K562 (cell line): ENCODE results near the gene DOCK7. TPM values are rescaled to one million over a fixed set of nuclear protein-coding genes. Genes with fewer than 3 reads are reported as not detected.

ENCODE experiments used
- C11orf30 ChIP-seq: fragments of 450-650 bp; IDR thresholded peaks from 2 replicates; pipeline ENCODE4 v1.6.1; 2016; ENCODE audit warnings: low read depth, mild to moderate bottlenecking
- CEBPG ChIP-seq, 3 experiments: fragments of 200-800 bp in 1 of 3; sonication (Bioruptor generic) in 1 of 3; sonication (generic) in 1 of 3; formaldehyde crosslinking in 1 of 3; IDR thresholded peaks in 2 of 3; conservative IDR thresholded peaks in 1 of 3; 2 replicates each; pipeline versions ENCODE4 v1.6.1 to v1.8.0; 2016 to 2022; ENCODE audit warnings: missing compliant biosample characterization in 2 of 3, missing genetic modification characterization in 2 of 3, mild to moderate bottlenecking in 1 of 3, missing genetic modification reagents in 1 of 3
- DACH1 ChIP-seq: fragments of 450-650 bp; IDR thresholded peaks from 2 replicates; pipeline ENCODE4 v1.6.1; 2018; ENCODE audit not compliant: partially characterized antibody
- E2F6 ChIP-seq, 2 experiments: IDR thresholded peaks; 2 replicates each; pipeline ENCODE4 v1.6.1; 2011; ENCODE audit warnings: borderline replicate concordance in 1 of 2, control low read depth in 1 of 2, low read depth in 1 of 2, low read length in 1 of 2, mild to moderate bottlenecking in 1 of 2, mixed read lengths in 1 of 2, moderate library complexity in 1 of 2; ENCODE audit not compliant: insufficient read depth in 1 of 2, insufficient read length in 1 of 2, poor library complexity in 1 of 2, severe bottlenecking in 1 of 2; ENCODE audit errors: extremely low read depth in 1 of 2
- HDAC2 ChIP-seq: fragments of 450-650 bp; IDR thresholded peaks from 2 replicates; pipeline ENCODE4 v1.6.1; 2016; ENCODE audit warnings: mild to moderate bottlenecking
- MCM2 ChIP-seq: fragments of 450-650 bp; IDR thresholded peaks from 2 replicates; pipeline ENCODE4 v1.6.1; 2017; ENCODE audit warnings: low read depth, mild to moderate bottlenecking
- MECOM ChIP-seq: fragments of 250-450 bp; sonication (Bioruptor Pico); IDR thresholded peaks from 2 replicates; pipeline ENCODE4 v1.8.0; 2022; ENCODE audit warnings: inconsistent platforms
- MTA2 ChIP-seq: fragments of 450-650 bp; IDR thresholded peaks from 2 replicates; pipeline ENCODE4 v1.6.1; 2016; ENCODE audit warnings: low read depth
- MTA3 ChIP-seq: fragments of 450-650 bp; formaldehyde crosslinking; IDR thresholded peaks from 2 replicates; pipeline ENCODE4 v1.6.1; 2017; ENCODE audit warnings: mild to moderate bottlenecking, borderline replicate concordance
- MYBL2 ChIP-seq, 2 experiments: fragments of 450-650 bp in 1 of 2; sonication (generic) in 1 of 2; formaldehyde crosslinking in 1 of 2; IDR thresholded peaks; 2 replicates each; pipeline versions ENCODE4 v1.6.1 to v1.8.1; 2017 to 2022; ENCODE audit warnings: borderline replicate concordance in 1 of 2, inconsistent platforms in 1 of 2, low read depth in 1 of 2, mild to moderate bottlenecking in 1 of 2, missing genetic modification reagents in 1 of 2, moderate library complexity in 1 of 2
- PHF8 ChIP-seq: fragments of 200-600 bp; sonication (generic); IDR thresholded peaks from 2 replicates; pipeline ENCODE4 v1.6.1; 2012; ENCODE audit warnings: mixed run types, mild to moderate bottlenecking, inconsistent platforms, low read length, moderate library complexity, borderline replicate concordance
- POLR2A ChIP-seq: fragments of 450-650 bp; conservative IDR thresholded peaks from 2 replicates; pipeline ENCODE4 v1.6.1; 2016
- RBBP5 ChIP-seq: fragments of 200-600 bp; sonication (generic); IDR thresholded peaks from 2 replicates; pipeline ENCODE4 v1.6.1; 2012; ENCODE audit warnings: borderline replicate concordance, mild to moderate bottlenecking, low read length, control low read depth, inconsistent platforms; ENCODE audit not compliant: insufficient read depth, poor library complexity, severe bottlenecking
- SREBF1 ChIP-seq: fragments of 150-350 bp; IDR thresholded peaks from 2 replicates; pipeline ENCODE4 v1.6.1; 2014; ENCODE audit warnings: antibody characterized with exemption, low read depth, low read length, borderline replicate concordance
- ZBED1 ChIP-seq: IDR thresholded peaks from 2 replicates; pipeline ENCODE4 v1.6.1; 2014
- ZNF282 ChIP-seq: sonication (generic); formaldehyde crosslinking; IDR thresholded peaks from 2 replicates; pipeline ENCODE4 v1.8.1; 2023; ENCODE audit warnings: missing genetic modification reagents
- ZNF324 ChIP-seq: fragments of 250-450 bp; sonication (Bioruptor Pico); IDR thresholded peaks from 2 replicates; pipeline ENCODE4 v1.4.0; 2020; ENCODE audit warnings: mild to moderate bottlenecking
- ZNF507 ChIP-seq: conservative IDR thresholded peaks from 2 replicates; pipeline ENCODE4 v1.6.1; 2017; ENCODE audit warnings: missing genetic modification characterization, missing compliant biosample characterization
- ZNF584 ChIP-seq: fragments of 200-800 bp; sonication (Bioruptor generic); IDR thresholded peaks from 2 replicates; pipeline ENCODE4 v1.6.1; 2016; ENCODE audit warnings: low read depth, mild to moderate bottlenecking, missing genetic modification characterization, missing compliant biosample characterization
- ZSCAN29 ChIP-seq: fragments of 450-650 bp; IDR thresholded peaks from 2 replicates; pipeline ENCODE4 v1.6.1; 2017
- polyA plus RNA-seq, 8 experiments: library from polyadenylated mRNA; depleted of rRNA in 4 of 8; stranded (reverse) in 5 of 8; unstranded in 3 of 8; fragments of >200 nt; fragmentation: Nextera tagmentation in 2 of 8; fragmentation: Illumina TruSeq in 1 of 8; extraction: Ambion mirVana in 2 of 8; extraction: Trizol in 1 of 8; gene quantifications; 2 replicates each; pipeline versions ENCODE4 v1.2.1 to v1.2.3, GENCODE V29; 2011 to 2014; ENCODE audit warnings: inconsistent platforms in 1 of 8, missing spikeins in 1 of 8
- total RNA-seq, 7 experiments: library from RNA; depleted of rRNA in 6 of 7; stranded (reverse); fragments of >200 nt in 6 of 7; fragmentation: Illumina TruSeq in 2 of 7; extraction: Trizol in 2 of 7; gene quantifications; 2 replicates each; pipeline versions ENCODE4 v1.2.1 to v1.2.3, GENCODE V29; 2011 to 2021; ENCODE audit warnings: low replicate concordance in 1 of 7
- TF ChIP-seq, protein P1 (sequence below): fragments of 150-350 bp; IDR thresholded peaks from 2 replicates; pipeline ENCODE4 v1.6.1; 2014; ENCODE audit warnings: low read depth, mild to moderate bottlenecking, low read length, borderline replicate concordance
- TF ChIP-seq, protein P2 (sequence below): fragments of 250-450 bp; sonication (Bioruptor Pico); IDR thresholded peaks from 2 replicates; pipeline ENCODE4 v1.6.1; 2021; ENCODE audit warnings: mild to moderate bottlenecking

Gene DOCK7
- total and polyA plus RNA-seq, 9 of the 15 experiments (the other 6 are each of a cell fraction or from before 2014, with no cell fraction given) = 4.9 to 35.1 (median 12.6) TPM

DNA sequence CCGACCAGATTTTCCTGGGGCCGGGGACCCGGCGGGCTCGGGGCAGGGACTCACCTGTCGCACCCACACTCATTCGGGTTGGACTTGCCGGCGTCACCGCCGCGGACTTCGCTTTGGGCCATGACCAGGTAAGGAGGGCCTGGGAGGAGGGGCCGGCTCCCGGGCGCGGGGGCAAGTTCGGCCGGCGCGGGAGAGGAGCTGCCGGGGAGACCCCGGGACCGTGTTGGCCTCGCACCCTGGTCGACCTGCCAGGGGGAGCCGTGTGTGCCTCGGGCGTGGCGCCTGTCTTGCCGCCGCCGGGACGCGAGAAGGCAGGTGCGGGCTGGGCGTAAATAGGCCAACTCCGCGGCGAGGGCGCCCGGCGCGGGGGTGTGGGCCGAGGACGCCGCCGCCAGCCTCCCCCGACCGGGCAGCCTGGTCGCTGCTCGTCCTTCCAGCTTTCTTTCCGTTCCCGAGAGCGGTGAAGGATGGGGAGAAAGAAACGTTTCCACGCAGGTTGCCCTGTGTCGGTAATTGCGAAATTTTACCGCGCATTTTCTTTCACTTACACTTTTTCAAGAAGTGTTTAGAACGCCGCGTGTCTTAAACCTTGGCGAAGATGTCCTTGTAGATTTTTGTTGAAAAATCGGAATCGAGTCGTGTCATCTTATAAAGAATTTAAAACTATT is 250.8 kb downstream of the DOCK7 start (continued):
- TF ChIP-seq E2F6 (IDR thresholded peaks at IDR 0.05; ENCODE audit: borderline replicate concordance in 1 of 2, extremely low read depth in 1 of 2, insufficient read depth in 1 of 2, insufficient read length in 1 of 2, low read depth in 1 of 2, low read length in 1 of 2, poor library complexity in 1 of 2, severe bottlenecking in 1 of 2) (peak in 1 of 2 experiments; percentile 12), DACH1 (no peak), POLR2A (0 out of 2 replicates have a peak, but pooled peaks have one; percentile 9), HDAC2 (no peak), RBBP5 (peak; percentile 14), C11orf30 (no peak), MECOM (no peak), MTA2 (no peak), CEBPG (CRISPR knock-in tag; IDR thresholded peaks at IDR 0.05) (peak; percentile 7; the same call in 1 of the 2 replicates), CEBPG (tag; conservative IDR thresholded peaks at IDR 0.05 in 1 of 2, IDR thresholded peaks at IDR 0.05 in 1 of 2) (peak; percentile 55 to 90; a peak in 3 of 4 replicates), ZNF324 (CRISPR knock-in tag) (no peak), ZNF507 (tag) (no peak), ZSCAN29 (no peak), PHF8 (peak; percentile 27; the same call in 1 of the 2 replicates), SREBF1 (no peak), ZBED1 (no peak), MTA3 (peak; percentile 6; the same call in 1 of the 2 replicates), MYBL2 (IDR thresholded peaks at IDR 0.05; ENCODE audit: low read depth) (no peak), MYBL2 (CRISPR knock-in tag; IDR thresholded peaks at IDR 0.05; ENCODE audit: borderline replicate concordance) (0 out of 2 replicates have a peak, but pooled peaks have one; percentile 41), ZNF282 (CRISPR knock-in tag) (0 out of 2 replicates have a peak, but pooled peaks have one; percentile 78), MCM2 (no peak), ZNF584 (CRISPR knock-in tag) (peak; percentile 7; the same call in 1 of the 2 replicates)
- TF ChIP-seq, protein P1, sequence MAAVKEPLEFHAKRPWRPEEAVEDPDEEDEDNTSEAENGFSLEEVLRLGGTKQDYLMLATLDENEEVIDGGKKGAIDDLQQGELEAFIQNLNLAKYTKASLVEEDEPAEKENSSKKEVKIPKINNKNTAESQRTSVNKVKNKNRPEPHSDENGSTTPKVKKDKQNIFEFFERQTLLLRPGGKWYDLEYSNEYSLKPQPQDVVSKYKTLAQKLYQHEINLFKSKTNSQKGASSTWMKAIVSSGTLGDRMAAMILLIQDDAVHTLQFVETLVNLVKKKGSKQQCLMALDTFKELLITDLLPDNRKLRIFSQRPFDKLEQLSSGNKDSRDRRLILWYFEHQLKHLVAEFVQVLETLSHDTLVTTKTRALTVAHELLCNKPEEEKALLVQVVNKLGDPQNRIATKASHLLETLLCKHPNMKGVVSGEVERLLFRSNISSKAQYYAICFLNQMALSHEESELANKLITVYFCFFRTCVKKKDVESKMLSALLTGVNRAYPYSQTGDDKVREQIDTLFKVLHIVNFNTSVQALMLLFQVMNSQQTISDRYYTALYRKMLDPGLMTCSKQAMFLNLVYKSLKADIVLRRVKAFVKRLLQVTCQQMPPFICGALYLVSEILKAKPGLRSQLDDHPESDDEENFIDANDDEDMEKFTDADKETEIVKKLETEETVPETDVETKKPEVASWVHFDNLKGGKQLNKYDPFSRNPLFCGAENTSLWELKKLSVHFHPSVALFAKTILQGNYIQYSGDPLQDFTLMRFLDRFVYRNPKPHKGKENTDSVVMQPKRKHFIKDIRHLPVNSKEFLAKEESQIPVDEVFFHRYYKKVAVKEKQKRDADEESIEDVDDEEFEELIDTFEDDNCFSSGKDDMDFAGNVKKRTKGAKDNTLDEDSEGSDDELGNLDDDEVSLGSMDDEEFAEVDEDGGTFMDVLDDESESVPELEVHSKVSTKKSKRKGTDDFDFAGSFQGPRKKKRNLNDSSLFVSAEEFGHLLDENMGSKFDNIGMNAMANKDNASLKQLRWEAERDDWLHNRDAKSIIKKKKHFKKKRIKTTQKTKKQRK = no peak
- TF ChIP-seq, protein P2, sequence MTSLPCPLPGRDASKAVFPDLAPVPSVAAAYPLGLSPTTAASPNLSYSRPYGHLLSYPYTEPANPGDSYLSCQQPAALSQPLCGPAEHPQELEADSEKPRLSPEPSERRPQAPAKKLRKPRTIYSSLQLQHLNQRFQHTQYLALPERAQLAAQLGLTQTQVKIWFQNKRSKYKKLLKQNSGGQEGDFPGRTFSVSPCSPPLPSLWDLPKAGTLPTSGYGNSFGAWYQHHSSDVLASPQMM = no peak
